ENCODE data around the gene ATP6V1B1. TPM values are rescaled to one million over a fixed set of nuclear protein-coding genes. Genes with fewer than 3 reads are reported as not detected.

ATP6V1B1 gene
- polyA plus RNA-seq, 3 donors, result not detected

DNA sequence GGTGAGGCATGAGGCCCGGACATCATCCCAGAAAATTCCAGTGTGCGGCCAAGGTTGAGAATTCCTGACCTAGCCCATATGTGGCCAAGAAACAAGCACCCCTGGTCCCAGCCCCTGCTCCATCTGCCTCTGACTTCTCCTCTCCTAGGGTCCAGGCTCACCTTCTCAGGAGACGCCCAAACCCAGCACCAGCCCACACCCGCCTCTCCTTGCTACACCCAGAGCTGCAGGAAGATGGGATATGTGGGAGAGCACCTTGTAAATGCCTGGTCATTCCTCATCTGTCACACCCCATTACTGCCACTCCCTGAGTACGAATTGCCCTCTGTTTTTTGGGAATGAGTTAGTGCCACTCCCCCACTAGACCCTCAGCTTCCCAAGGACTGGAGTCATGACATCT, 7.3 kb upstream of the ATP6V1B1 start:
- no peak overlapping the region for H3K4me3 Mint-ChIP-seq
- peaks cover 3% of the 10 kb centered on the region for H3K4me1 Mint-ChIP-seq
- TF ChIP-seq, protein P1, sequence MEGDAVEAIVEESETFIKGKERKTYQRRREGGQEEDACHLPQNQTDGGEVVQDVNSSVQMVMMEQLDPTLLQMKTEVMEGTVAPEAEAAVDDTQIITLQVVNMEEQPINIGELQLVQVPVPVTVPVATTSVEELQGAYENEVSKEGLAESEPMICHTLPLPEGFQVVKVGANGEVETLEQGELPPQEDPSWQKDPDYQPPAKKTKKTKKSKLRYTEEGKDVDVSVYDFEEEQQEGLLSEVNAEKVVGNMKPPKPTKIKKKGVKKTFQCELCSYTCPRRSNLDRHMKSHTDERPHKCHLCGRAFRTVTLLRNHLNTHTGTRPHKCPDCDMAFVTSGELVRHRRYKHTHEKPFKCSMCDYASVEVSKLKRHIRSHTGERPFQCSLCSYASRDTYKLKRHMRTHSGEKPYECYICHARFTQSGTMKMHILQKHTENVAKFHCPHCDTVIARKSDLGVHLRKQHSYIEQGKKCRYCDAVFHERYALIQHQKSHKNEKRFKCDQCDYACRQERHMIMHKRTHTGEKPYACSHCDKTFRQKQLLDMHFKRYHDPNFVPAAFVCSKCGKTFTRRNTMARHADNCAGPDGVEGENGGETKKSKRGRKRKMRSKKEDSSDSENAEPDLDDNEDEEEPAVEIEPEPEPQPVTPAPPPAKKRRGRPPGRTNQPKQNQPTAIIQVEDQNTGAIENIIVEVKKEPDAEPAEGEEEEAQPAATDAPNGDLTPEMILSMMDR (IDR thresholded peaks at IDR 0.05), result no peak
- 100% methylated on average over 1 of the region's 5 CpGs for WGBS (ENCODE audit: insufficient coverage)
- DNase-seq, result no peak
- Histone ChIP-seq H3K9me3 (replicated peaks in 1 of 2; ENCODE audit: control insufficient read depth in 1 of 2, insufficient read depth in 1 of 2, low read length in 2 of 2) (no peaks in the 10 kb centered on the region), H3K4me2 (replicated peaks; ENCODE audit: extremely low read depth, low read length, poor library complexity, severe bottlenecking) (no peak overlapping the region), H3K79me2 (ENCODE audit: insufficient read depth, low read length) (no peaks in the 10 kb centered on the region), H3K4me3 (replicated peaks in 1 of 3; ENCODE audit: low read depth in 2 of 3, low read length in 3 of 3) (no peak overlapping the region), H3K9ac (ENCODE audit: insufficient read depth, low read length, poor library complexity, severe bottlenecking) (no peak overlapping the region), H3K4me1 (ENCODE audit: control insufficient read depth in 1 of 2, insufficient read depth in 2 of 2, low read length in 2 of 2) (no peaks in the 10 kb centered on the region), H3K27me3 (ENCODE audit: control insufficient read depth in 2 of 2, insufficient read depth in 2 of 2, low read length in 2 of 2) (peaks cover 0 to 2% of the 10 kb centered on the region in 2 donors), H3K27ac (ENCODE audit: low read depth in 1 of 2, low read length in 2 of 2) (no peak overlapping the region), H3K36me3 (replicated peaks in 1 of 2; ENCODE audit: control insufficient read depth in 1 of 2, insufficient read depth in 2 of 2, low read length in 2 of 2) (no peaks in the 10 kb centered on the region), H4K20me1 (ENCODE audit: insufficient read depth, low read length) (no peaks in the 10 kb centered on the region), H2AFZ (ENCODE audit: insufficient read depth, low read depth, low read length, poor library complexity, severe bottlenecking) (no peak overlapping the region)
- intact Hi-C loops (cut with micrococcal nuclease), result loop anchor here in 1 of 2 donors (5.0 kb wide), 1 partner anchor 146 kb away; no protein-coding TSS in a partner anchor
- H3K9me3 Mint-ChIP-seq, result peaks cover 0 to 2% (median 0%) of the 10 kb centered on the region in 7 donors
- no peak overlapping the region for H3K27ac Mint-ChIP-seq
- no peaks in the 10 kb centered on the region for H3K36me3 Mint-ChIP-seq
- peaks cover 17 to 28% (median 18%) of the 10 kb centered on the region in 3 donors for H3K27me3 Mint-ChIP-seq (ENCODE audit: low read depth in 3 of 3)

DNA sequence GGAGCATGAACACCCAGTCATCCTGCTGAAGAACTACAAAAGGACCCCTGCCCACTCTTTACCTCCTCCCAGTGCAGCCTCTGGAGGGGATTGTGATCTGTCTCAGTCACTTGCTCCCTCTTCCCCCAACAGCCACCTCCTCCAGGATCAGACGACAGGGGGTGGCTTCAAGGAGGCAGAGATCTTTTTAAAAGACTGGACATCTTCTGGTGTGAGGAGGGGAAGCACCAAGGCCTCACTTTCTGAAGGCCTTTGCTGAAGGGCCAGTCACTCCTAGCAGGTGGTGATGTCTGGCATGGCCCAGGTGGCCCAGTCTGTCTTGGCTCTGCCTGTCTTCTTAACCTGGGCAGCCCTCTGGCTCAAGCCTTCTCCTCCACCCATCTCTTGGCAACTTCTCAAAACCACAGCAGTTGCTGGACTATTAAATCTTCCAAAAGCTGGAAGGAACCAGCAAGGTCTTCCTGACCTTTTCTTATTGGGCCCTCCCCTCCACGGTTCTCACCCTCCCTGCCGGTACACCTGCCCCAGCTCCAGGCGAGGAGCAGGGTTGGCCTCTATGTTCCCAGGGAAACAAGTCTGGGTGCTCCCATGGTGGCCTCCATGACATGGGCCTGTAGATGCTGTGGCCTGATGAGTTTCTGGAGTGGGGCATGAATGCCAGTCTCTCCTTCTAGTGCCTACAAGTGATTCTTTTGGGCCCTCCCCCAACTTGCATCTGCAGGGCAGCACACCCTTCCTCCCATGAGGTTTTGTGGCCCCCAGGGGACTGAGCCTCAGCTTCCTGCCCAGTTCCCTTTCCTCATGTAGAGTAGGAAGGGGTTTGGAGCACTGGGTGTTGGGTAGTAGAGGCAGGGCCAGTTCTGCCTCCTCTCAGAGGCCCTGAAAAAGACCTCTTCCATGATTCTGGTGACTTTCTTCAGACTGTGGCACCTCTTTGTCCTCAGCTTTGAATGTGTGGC, 5.0 kb upstream of the ATP6V1B1 start:
- Mint-ChIP-seq H3K27ac (no peak overlapping the region), H3K36me3 (no peaks in the 10 kb centered on the region), H3K27me3 (ENCODE audit: low read depth in 3 of 3) (peaks cover 18 to 32% (median 19%) of the 10 kb centered on the region in 3 donors), H3K9me3 (peaks cover 0 to 2% (median 0%) of the 10 kb centered on the region in 7 donors), H3K4me1 (peaks cover 3% of the 10 kb centered on the region), H3K4me3 (no peak overlapping the region)
- Histone ChIP-seq H3K4me3 (replicated peaks in 1 of 3; ENCODE audit: low read depth in 2 of 3, low read length in 3 of 3) (no peak overlapping the region), H3K27me3 (ENCODE audit: control insufficient read depth in 2 of 2, insufficient read depth in 2 of 2, low read length in 2 of 2) (peaks cover 0 to 2% of the 10 kb centered on the region in 2 donors), H3K79me2 (ENCODE audit: insufficient read depth, low read length) (no peaks in the 10 kb centered on the region), H3K4me1 (ENCODE audit: control insufficient read depth in 1 of 2, insufficient read depth in 2 of 2, low read length in 2 of 2) (no peaks in the 10 kb centered on the region), H4K20me1 (ENCODE audit: insufficient read depth, low read length) (no peaks in the 10 kb centered on the region), H3K36me3 (replicated peaks in 1 of 2; ENCODE audit: control insufficient read depth in 1 of 2, insufficient read depth in 2 of 2, low read length in 2 of 2) (no peaks in the 10 kb centered on the region), H3K4me2 (replicated peaks; ENCODE audit: extremely low read depth, low read length, poor library complexity, severe bottlenecking) (no peak overlapping the region), H3K27ac (ENCODE audit: low read depth in 1 of 2, low read length in 2 of 2) (no peak overlapping the region), H3K9me3 (replicated peaks in 1 of 2; ENCODE audit: control insufficient read depth in 1 of 2, insufficient read depth in 1 of 2, low read length in 2 of 2) (no peaks in the 10 kb centered on the region), H3K9ac (ENCODE audit: insufficient read depth, low read length, poor library complexity, severe bottlenecking) (no peak overlapping the region), H2AFZ (ENCODE audit: insufficient read depth, low read depth, low read length, poor library complexity, severe bottlenecking) (no peak overlapping the region)
- intact Hi-C loops (cut with micrococcal nuclease), result no loop called here
- DNase-seq, result no peak
- TF ChIP-seq, protein P1 (IDR thresholded peaks at IDR 0.05), result no peak
- 77% methylated on average over 3 of the region's 4 CpGs for WGBS (ENCODE audit: insufficient coverage)
